Activated T-cell treated with anti-CD3 and anti-CD28 coated beads for 1 hour (primary cell): Measurements from ENCODE around the gene DAB1.

ENCODE experiments used
- DNase-seq: peaks from one replicate; pipeline ENCODE4 v3.0.0-alpha.2; 2020; ENCODE audit warnings: low read depth

DAB1 gene

GRCh38 chr1:57162607-57163261 lies 261.1 kb downstream of the DAB1 start:
- no peak for DNase-seq

GRCh38 chr1:57160594-57160993 lies 263.3 kb downstream of the DAB1 start:
- DNase-seq: no peak

GRCh38 chr1:57158604-57158998 lies 265.3 kb downstream of the DAB1 start:
- DNase-seq: no peak

DNA sequence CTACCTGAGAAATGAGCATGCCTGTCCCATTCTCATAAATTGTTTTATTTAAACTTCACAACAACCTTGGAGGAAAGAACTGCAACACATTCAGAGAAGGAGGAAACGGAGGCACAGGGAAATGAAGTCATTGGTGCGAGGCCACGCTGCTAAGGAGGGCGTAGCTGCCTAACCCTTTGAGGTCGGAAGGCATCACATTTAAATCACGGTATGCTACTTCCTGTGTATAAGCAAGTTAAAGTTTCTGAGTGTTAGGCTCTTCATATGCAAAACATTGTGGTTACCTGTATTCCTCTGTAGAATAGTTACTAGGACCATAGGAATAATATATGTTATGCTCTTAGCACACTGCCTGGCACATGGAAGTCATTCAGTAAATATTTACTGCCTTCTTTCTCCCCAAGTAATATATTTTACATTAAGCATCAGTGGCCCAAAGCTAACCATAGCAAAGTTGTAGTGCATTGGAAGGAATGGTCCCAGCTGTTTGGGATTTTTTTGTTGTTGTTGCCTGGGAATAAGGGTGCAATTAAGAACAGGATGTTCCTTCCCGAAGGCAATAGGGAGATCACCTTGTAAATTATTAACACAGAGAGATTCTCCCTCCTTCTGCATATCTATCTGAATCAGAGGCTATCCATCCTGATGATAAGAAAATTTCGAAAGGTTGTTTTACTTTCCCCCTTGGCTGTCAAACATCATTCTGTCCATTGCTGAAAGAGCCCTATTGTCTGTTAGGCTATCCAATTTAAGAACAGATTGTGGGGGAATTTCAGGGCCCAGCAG lies 265.8 kb downstream of the DAB1 start:
- DNase-seq: no peak

DNA sequence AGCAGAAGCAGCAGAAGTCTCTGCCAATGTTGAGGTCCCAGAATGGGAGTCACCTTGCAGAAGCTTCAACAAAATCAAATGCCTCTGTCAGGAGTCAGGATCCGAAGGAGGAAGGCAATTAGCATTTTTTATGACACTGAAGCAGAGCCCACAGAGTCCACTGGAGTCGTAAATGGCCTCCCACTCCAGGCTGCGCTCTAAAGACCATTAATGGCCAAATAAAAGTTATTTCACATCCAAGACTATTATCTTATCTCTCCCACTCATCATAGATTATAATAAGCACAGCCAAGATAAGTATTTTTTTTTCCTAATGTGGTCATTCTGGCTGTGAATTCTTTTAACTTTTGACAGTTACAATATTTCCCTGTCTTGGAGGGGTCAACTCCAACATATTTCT lies 267.0 kb downstream of the DAB1 start:
- DNase-seq: no peak

- DNase-seq: no peak
These were observed 277.8 kb downstream of the DAB1 start for GRCh38 chr1:57146100-57146499.

GRCh38 chr1:57142999-57143398 lies 280.9 kb downstream of the DAB1 start:
- DNase-seq: no peak

GRCh38 chr1:57142169-57142568 lies 281.7 kb downstream of the DAB1 start:
- DNase-seq: no peak

GRCh38 chr1:57138432-57139078 lies 285.3 kb downstream of the DAB1 start:
- no peak for DNase-seq

DNA sequence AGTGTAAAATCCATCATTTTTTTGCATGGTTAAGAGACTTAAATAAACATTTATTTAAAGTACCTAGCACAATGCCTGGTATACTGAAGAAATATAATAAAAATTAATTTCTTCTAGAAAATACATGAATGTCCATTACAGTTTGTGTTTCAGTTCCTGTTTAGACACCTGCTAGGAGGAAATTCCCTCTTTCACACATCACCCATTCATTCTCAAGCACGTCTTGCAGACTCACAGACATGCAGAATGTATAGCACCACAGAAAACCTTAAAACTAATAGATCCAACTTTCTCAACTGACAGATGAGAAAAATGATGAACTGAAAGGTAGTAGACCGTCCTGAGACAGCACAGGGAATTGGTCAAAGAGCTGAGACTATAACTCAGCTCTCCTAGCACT lies 285.9 kb downstream of the DAB1 start:
- DNase-seq: no peak

GRCh38 chr1:57134803-57135202 lies 289.1 kb downstream of the DAB1 start:
- DNase-seq: no peak

GRCh38 chr1:57133686-57134085 lies 290.2 kb downstream of the DAB1 start:
- no peak for DNase-seq

- no peak for DNase-seq
These were observed 290.8 kb downstream of the DAB1 start for GRCh38 chr1:57132993-57133622.

DNA sequence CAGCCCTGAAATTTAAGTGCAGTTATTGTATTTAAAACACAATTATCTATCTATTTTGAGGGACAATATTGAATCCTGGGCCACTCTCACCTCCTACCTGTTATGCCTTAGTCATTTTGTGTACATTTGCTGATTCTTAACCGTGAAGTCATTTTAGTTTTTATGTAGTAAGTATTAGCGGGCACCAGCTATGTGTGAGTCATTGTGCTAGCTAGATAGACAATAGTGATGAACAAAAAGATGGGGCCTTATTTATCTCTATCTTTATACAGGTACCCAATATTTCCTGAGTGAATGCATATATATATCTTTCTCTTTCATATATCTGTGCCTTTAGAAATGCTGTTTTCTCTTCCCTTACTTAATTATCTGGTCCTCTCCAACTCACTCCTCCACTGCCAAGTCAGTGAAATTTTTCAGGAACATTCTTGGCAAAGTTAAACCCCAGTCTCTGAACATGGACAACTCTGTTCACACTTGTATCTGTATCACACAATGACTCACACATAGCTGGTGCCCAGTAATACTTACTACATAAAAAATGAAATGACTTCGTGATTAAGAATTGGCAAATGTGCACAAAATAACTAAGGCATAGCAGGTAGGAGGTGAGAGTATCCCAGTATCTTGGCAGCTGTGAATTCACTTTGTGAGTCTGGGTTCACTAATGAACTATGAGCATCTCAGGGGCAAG lies 292.0 kb downstream of the DAB1 start:
- DNase-seq: no peak

- DNase-seq: no peak
These were observed 292.6 kb downstream of the DAB1 start for GRCh38 chr1:57131257-57131656.

GRCh38 chr1:57129865-57130264 lies 294.0 kb downstream of the DAB1 start:
- no peak for DNase-seq

GRCh38 chr1:57127976-57128375 lies 295.9 kb downstream of the DAB1 start:
- DNase-seq: no peak

DNA sequence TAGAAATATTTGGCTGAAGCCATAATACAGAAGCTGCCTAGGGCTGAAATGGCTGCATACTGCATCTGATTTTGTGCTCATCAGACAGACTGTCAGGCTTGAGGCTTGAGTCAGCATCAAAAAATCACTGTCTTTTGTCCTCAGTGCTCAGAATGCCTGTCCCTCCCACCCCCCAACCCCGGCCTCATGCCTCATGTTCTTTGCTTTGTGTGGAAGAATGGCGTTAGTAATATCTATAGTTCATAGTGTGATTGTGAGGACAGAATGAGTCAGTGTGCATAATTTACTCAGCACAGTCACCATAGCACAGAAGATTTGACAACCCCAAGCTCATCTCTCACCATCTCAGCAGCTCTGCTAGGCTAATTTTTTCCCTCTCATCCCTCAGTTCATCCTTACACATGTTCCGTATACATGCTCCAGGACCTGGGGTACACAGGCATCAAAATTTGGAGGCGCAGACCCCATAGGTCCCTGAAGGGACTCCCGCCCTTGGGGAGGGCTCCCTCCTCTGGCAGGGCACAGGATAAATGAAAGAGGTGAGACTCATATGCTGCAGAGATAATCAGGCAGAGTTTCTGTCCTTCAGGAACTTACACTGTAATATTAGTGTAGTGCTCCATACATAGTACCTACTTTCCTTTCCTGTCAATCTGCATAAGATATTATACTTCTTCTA lies 299.0 kb downstream of the DAB1 start:
- no peak for DNase-seq

- no peak for DNase-seq
These were observed 299.7 kb downstream of the DAB1 start for GRCh38 chr1:57124170-57124569.

GRCh38 chr1:57122031-57122430 lies 301.8 kb downstream of the DAB1 start:
- no peak for DNase-seq

DNA sequence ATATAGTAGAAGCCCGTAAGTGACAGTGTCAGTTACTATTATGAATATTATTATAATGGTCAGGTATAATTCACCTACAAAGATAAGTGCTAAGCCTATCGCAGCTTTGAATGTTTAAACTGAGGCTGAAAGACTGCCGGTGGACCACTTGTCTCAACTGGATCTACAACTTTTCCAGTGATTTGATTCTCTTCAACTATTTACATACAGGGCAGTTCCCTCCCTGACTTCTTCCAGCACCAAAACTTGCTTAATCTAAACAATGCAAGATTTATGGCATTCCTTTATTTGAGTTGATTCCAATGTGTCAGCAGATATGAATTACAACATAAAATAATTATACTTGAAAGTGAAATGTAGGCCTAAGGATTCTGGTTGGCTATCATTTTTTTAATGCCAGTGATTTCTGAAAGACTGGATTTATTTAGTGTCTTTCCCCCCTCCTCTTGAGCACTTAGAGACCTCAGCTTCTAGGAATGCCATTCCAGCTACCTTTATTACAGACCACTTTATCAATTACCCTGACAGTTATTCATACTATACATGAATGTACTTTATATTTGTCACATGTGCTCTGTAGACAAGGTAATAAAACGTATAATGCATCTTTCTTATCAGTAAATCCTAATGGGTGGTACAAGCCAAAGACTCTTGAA lies 304.8 kb downstream of the DAB1 start:
- no peak for DNase-seq
